ENCODE results near the gene UNC13A. TPM values are rescaled to one million over a fixed set of nuclear protein-coding genes. Genes with fewer than 3 reads are reported as not detected.

UNC13A gene
- total RNA-seq (2022; extraction: Qiagen RNA extraction): 1.3 to 2.2 TPM (median 1.9 TPM) in 5 replicates

GRCh38 chr19:17687857-17688784 is at the start of gene UNC13A:
Gene UNC13A (minus strand): TSS chr19:17688354. CDS start chr19:17688199, 155 bp downstream.

GRCh38 chr19:17718947-17719711 is 31.0 kb upstream of the UNC13A start, which contains the start of gene MAP1S:
Gene MAP1S (plus strand): TSS chr19:17719480. CDS start chr19:17719503, 23 bp downstream.

GRCh38 chr19:17555480-17555928 is 132.7 kb downstream of the UNC13A start, which contains the start of gene COLGALT1:
Gene COLGALT1 (plus strand): TSS chr19:17555649. CDS start chr19:17555714, 65 bp downstream.

Other genes starting within 250 kb of the UNC13A start
- 0.58 to 1.1 TPM (median 0.84 TPM) in 5 replicates for gene TMEM221, start 239.7 kb downstream of the UNC13A start, total RNA-seq (2022; extraction: Qiagen RNA extraction)
- not detected in 5 replicates for gene NXNL1, start 227.4 kb downstream of the UNC13A start, total RNA-seq (2022; extraction: Qiagen RNA extraction)
- 2.2 to 3.5 TPM (median 3.0 TPM) in 5 replicates for gene SLC27A1, start 217.8 kb downstream of the UNC13A start, total RNA-seq (2022; extraction: Qiagen RNA extraction)
- 46.3 to 80.6 TPM (median 76.2 TPM) in 5 replicates for gene PGLS, start 176.7 kb downstream of the UNC13A start, total RNA-seq (2022; extraction: Qiagen RNA extraction)
- 54.8 to 78.8 TPM (median 71.2 TPM) in 5 replicates for gene COLGALT1, start 132.7 kb downstream of the UNC13A start, total RNA-seq (2022; extraction: Qiagen RNA extraction)
- 30.1 to 38.2 TPM (median 33.6 TPM) in 5 replicates for gene MAP1S, start 31.1 kb upstream of the UNC13A start, total RNA-seq (2022; extraction: Qiagen RNA extraction)
- 19.2 to 21.5 TPM (median 20.2 TPM) in 5 replicates for gene FCHO1, start 63.1 kb upstream of the UNC13A start, total RNA-seq (2022; extraction: Qiagen RNA extraction)
- gene B3GNT3, start 106.8 kb upstream of the UNC13A start, total RNA-seq (2022; extraction: Qiagen RNA extraction): 3.6 to 4.8 TPM (median 4.5 TPM) in 5 replicates
- gene INSL3, start 133.2 kb upstream of the UNC13A start, total RNA-seq (2022; extraction: Qiagen RNA extraction): 0.30 to 0.66 TPM (median 0.39 TPM) in 5 replicates
- 0.22 to 0.43 TPM (median 0.30 TPM) in 5 replicates for gene JAK3, start 159.6 kb upstream of the UNC13A start, total RNA-seq (2022; extraction: Qiagen RNA extraction)
- 1,856 to 2,367 TPM (median 2,192 TPM) in 5 replicates for gene RPL18A, start 171.6 kb upstream of the UNC13A start, total RNA-seq (2022; extraction: Qiagen RNA extraction)
- gene SLC5A5, start 183.6 kb upstream of the UNC13A start, total RNA-seq (2022; extraction: Qiagen RNA extraction): 0.07 to 0.17 TPM (median 0.13 TPM) in 5 replicates
- gene CCDC124, start 244.7 kb upstream of the UNC13A start, total RNA-seq (2022; extraction: Qiagen RNA extraction): 93.5 to 115 TPM (median 107 TPM) in 5 replicates

Data from A549 treated with CORT108297 at 1 μM for 4 hours (cell line).